ENCODE measurements around the gene OR2B2. TPM values are rescaled to one million over a fixed set of nuclear protein-coding genes. Genes with fewer than 3 reads are reported as not detected.

Gene OR2B2
- total RNA-seq, 1 experiment from 2014 or later, result not detected

GRCh38 chr6:27873021-27873940 lies 38.9 kb downstream of the OR2B2 start (continued):
- TF ChIP-seq, protein P1, sequence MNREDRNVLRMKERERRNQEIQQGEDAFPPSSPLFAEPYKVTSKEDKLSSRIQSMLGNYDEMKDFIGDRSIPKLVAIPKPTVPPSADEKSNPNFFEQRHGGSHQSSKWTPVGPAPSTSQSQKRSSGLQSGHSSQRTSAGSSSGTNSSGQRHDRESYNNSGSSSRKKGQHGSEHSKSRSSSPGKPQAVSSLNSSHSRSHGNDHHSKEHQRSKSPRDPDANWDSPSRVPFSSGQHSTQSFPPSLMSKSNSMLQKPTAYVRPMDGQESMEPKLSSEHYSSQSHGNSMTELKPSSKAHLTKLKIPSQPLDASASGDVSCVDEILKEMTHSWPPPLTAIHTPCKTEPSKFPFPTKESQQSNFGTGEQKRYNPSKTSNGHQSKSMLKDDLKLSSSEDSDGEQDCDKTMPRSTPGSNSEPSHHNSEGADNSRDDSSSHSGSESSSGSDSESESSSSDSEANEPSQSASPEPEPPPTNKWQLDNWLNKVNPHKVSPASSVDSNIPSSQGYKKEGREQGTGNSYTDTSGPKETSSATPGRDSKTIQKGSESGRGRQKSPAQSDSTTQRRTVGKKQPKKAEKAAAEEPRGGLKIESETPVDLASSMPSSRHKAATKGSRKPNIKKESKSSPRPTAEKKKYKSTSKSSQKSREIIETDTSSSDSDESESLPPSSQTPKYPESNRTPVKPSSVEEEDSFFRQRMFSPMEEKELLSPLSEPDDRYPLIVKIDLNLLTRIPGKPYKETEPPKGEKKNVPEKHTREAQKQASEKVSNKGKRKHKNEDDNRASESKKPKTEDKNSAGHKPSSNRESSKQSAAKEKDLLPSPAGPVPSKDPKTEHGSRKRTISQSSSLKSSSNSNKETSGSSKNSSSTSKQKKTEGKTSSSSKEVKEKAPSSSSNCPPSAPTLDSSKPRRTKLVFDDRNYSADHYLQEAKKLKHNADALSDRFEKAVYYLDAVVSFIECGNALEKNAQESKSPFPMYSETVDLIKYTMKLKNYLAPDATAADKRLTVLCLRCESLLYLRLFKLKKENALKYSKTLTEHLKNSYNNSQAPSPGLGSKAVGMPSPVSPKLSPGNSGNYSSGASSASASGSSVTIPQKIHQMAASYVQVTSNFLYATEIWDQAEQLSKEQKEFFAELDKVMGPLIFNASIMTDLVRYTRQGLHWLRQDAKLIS (CRISPR knock-in tag; IDR thresholded peaks at IDR 0.05; ENCODE audit: borderline replicate concordance), result peak; percentile 79; the same call in 1 of the 2 replicates
- TF ChIP-seq TEAD4 (CRISPR knock-in tag; IDR thresholded peaks at IDR 0.05) (peak; percentile 84; the same call in 1 of the 2 replicates), GABPB1 (CRISPR knock-in tag; IDR thresholded peaks at IDR 0.05) (no peak), OVOL2 (CRISPR knock-in tag; IDR thresholded peaks at IDR 0.05; ENCODE audit: borderline replicate concordance) (peak; percentile 15; the same call in 1 of the 2 replicates), NR1H2 (CRISPR knock-in tag; IDR thresholded peaks at IDR 0.05) (0 out of 2 replicates have a peak, but pooled peaks have one; percentile 53), ZNF425 (CRISPR knock-in tag; conservative IDR thresholded peaks at IDR 0.05) (peak; percentile 87), KAT7 (CRISPR knock-in tag; IDR thresholded peaks at IDR 0.05; ENCODE audit: borderline replicate concordance) (0 out of 2 replicates have a peak, but pooled peaks have one; percentile 43), ETV6 (CRISPR knock-in tag; IDR thresholded peaks at IDR 0.05) (peak; percentile 64; the same call in 1 of the 2 replicates), NR2C2 (CRISPR knock-in tag; IDR thresholded peaks at IDR 0.05) (no peak), FOXK1 (CRISPR knock-in tag; IDR thresholded peaks at IDR 0.05) (peak; percentile 52), ZNF396 (CRISPR knock-in tag; IDR thresholded peaks at IDR 0.05; ENCODE audit: borderline replicate concordance) (no peak), ZNF263 (CRISPR knock-in tag; IDR thresholded peaks at IDR 0.05; ENCODE audit: low read depth) (0 out of 2 replicates have a peak, but pooled peaks have one; percentile 49), ESRRA (CRISPR knock-in tag; IDR thresholded peaks at IDR 0.05; ENCODE audit: borderline replicate concordance) (peak; percentile 38; the same call in 1 of the 2 replicates), NFYB (CRISPR knock-in tag; conservative IDR thresholded peaks at IDR 0.05; ENCODE audit: low read depth) (peak; percentile 49), GRHL2 (CRISPR knock-in tag; IDR thresholded peaks at IDR 0.05; ENCODE audit: insufficient replicate concordance, severe bottlenecking) (no peak), SMAD4 (CRISPR knock-in tag; IDR thresholded peaks at IDR 0.05) (no peak; the same call in 1 of the 2 replicates), ZNF512 (CRISPR knock-in tag; IDR thresholded peaks at IDR 0.05; ENCODE audit: borderline replicate concordance) (no peak), JAZF1 (CRISPR knock-in tag; IDR thresholded peaks at IDR 0.05) (no peak), SOX15 (CRISPR knock-in tag; IDR thresholded peaks at IDR 0.05) (no peak), ZBTB21 (CRISPR knock-in tag; IDR thresholded peaks at IDR 0.05; ENCODE audit: borderline replicate concordance) (no peak), GTF2I (CRISPR knock-in tag; conservative IDR thresholded peaks at IDR 0.05) (0 out of 2 replicates have a peak, but pooled peaks have one; percentile 4), HMGA2 (CRISPR knock-in tag; IDR thresholded peaks at IDR 0.05) (no peak), PRRX2 (CRISPR knock-in tag; IDR thresholded peaks at IDR 0.05) (peak; percentile 92)
- TF ChIP-seq, protein P2, sequence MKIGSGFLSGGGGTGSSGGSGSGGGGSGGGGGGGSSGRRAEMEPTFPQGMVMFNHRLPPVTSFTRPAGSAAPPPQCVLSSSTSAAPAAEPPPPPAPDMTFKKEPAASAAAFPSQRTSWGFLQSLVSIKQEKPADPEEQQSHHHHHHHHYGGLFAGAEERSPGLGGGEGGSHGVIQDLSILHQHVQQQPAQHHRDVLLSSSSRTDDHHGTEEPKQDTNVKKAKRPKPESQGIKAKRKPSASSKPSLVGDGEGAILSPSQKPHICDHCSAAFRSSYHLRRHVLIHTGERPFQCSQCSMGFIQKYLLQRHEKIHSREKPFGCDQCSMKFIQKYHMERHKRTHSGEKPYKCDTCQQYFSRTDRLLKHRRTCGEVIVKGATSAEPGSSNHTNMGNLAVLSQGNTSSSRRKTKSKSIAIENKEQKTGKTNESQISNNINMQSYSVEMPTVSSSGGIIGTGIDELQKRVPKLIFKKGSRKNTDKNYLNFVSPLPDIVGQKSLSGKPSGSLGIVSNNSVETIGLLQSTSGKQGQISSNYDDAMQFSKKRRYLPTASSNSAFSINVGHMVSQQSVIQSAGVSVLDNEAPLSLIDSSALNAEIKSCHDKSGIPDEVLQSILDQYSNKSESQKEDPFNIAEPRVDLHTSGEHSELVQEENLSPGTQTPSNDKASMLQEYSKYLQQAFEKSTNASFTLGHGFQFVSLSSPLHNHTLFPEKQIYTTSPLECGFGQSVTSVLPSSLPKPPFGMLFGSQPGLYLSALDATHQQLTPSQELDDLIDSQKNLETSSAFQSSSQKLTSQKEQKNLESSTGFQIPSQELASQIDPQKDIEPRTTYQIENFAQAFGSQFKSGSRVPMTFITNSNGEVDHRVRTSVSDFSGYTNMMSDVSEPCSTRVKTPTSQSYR (CRISPR knock-in tag; IDR thresholded peaks at IDR 0.05), result no peak
- TF ChIP-seq, protein P3, sequence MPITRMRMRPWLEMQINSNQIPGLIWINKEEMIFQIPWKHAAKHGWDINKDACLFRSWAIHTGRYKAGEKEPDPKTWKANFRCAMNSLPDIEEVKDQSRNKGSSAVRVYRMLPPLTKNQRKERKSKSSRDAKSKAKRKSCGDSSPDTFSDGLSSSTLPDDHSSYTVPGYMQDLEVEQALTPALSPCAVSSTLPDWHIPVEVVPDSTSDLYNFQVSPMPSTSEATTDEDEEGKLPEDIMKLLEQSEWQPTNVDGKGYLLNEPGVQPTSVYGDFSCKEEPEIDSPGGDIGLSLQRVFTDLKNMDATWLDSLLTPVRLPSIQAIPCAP (CRISPR knock-in tag; IDR thresholded peaks at IDR 0.05), result peak; percentile 71; the same call in 1 of the 2 replicates
- TF ChIP-seq, protein P4, sequence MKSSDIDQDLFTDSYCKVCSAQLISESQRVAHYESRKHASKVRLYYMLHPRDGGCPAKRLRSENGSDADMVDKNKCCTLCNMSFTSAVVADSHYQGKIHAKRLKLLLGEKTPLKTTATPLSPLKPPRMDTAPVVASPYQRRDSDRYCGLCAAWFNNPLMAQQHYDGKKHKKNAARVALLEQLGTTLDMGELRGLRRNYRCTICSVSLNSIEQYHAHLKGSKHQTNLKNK (CRISPR knock-in tag; IDR thresholded peaks at IDR 0.05), result no peak
- TF ChIP-seq, protein P5, sequence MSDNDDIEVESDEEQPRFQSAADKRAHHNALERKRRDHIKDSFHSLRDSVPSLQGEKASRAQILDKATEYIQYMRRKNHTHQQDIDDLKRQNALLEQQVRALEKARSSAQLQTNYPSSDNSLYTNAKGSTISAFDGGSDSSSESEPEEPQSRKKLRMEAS (CRISPR knock-in tag; IDR thresholded peaks at IDR 0.05), result peak; percentile 80; the same call in 1 of the 2 replicates

All from WTC11 (cell line).